HEK293T (cell line): ENCODE results near the gene PBXIP1.

Experiments
- BHLHE40 ChIP-seq: fragments of 450-650 bp; IDR thresholded peaks from 2 replicates; pipeline ENCODE4 v1.6.1; 2016; ENCODE audit warnings: mild to moderate bottlenecking, moderate library complexity, borderline replicate concordance
- CTBP1 ChIP-seq: fragments of 450-650 bp; IDR thresholded peaks from 2 replicates; pipeline ENCODE4 v1.6.1; 2016; ENCODE audit warnings: borderline replicate concordance
- ELF4 ChIP-seq: fragments of 450-650 bp; IDR thresholded peaks from 2 replicates; pipeline ENCODE4 v1.6.1; 2017; ENCODE audit warnings: antibody characterized with exemption
- FOXA1 ChIP-seq: fragments of 450-650 bp; IDR thresholded peaks from 2 replicates; pipeline ENCODE4 v1.6.1; 2016; ENCODE audit warnings: mild to moderate bottlenecking
- FOXK2 ChIP-seq: fragments of 450-650 bp; IDR thresholded peaks from 2 replicates; pipeline ENCODE4 v1.6.1; 2016; ENCODE audit warnings: mild to moderate bottlenecking
- FOXM1 ChIP-seq: fragments of 450-650 bp; IDR thresholded peaks from 2 replicates; pipeline ENCODE4 v1.6.1; 2017; ENCODE audit warnings: mild to moderate bottlenecking, borderline replicate concordance
- NFRKB ChIP-seq: fragments of 450-650 bp; IDR thresholded peaks from 2 replicates; pipeline ENCODE4 v1.6.1; 2016; ENCODE audit warnings: mild to moderate bottlenecking, moderate library complexity
- SP1 ChIP-seq: fragments of 450-650 bp; IDR thresholded peaks from 2 replicates; pipeline ENCODE4 v1.6.1; 2017
- SUZ12 ChIP-seq: fragments of 450-650 bp; IDR thresholded peaks from 2 replicates; pipeline ENCODE4 v1.6.1; 2016; ENCODE audit warnings: mild to moderate bottlenecking
- TARDBP ChIP-seq: fragments of 450-650 bp; IDR thresholded peaks from 2 replicates; pipeline ENCODE4 v1.6.1; 2016
- ZNF384 ChIP-seq: fragments of 450-650 bp; IDR thresholded peaks from 2 replicates; pipeline ENCODE4 v1.6.1; 2016
- TF ChIP-seq, protein P1 (sequence below): fragments of 450-650 bp; IDR thresholded peaks from 2 replicates; pipeline ENCODE4 v1.6.1; 2016

- TF ChIP-seq SP1 (no peak), FOXK2 (no peak), ELF4 (no peak), BHLHE40 (no peak), SUZ12 (no peak), FOXM1 (no peak), TARDBP (no peak), FOXA1 (no peak), CTBP1 (no peak), ZNF384 (no peak), NFRKB (no peak)
- TF ChIP-seq, protein P1, sequence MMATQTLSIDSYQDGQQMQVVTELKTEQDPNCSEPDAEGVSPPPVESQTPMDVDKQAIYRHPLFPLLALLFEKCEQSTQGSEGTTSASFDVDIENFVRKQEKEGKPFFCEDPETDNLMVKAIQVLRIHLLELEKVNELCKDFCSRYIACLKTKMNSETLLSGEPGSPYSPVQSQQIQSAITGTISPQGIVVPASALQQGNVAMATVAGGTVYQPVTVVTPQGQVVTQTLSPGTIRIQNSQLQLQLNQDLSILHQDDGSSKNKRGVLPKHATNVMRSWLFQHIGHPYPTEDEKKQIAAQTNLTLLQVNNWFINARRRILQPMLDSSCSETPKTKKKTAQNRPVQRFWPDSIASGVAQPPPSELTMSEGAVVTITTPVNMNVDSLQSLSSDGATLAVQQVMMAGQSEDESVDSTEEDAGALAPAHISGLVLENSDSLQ, result no peak
Observed at GRCh38 chr1:154993572-154994268, 37.8 kb upstream of the PBXIP1 start, which contains the start of gene LENEP.
